OCI-LY7 (cell line): ENCODE data around the gene EMC8.

Experiments
- CTCF ChIP-seq: fragments of 200-600 bp; sonication (generic); conservative IDR thresholded peaks from 2 replicates; pipeline ENCODE4 v1.5.1; 2014; ENCODE audit warnings: mild to moderate bottlenecking, antibody characterized with exemption, low read length, moderate library complexity, mixed read lengths
- EZH2phosphoT487 ChIP-seq: fragments of 200-600 bp; sonication (generic); IDR thresholded peaks from 2 replicates; pipeline ENCODE4 v1.6.1; 2018; ENCODE audit warnings: low read depth, borderline replicate concordance, mild to moderate bottlenecking, mixed run types, antibody characterized with exemption, low read length, moderate library complexity, mixed read lengths

DNA sequence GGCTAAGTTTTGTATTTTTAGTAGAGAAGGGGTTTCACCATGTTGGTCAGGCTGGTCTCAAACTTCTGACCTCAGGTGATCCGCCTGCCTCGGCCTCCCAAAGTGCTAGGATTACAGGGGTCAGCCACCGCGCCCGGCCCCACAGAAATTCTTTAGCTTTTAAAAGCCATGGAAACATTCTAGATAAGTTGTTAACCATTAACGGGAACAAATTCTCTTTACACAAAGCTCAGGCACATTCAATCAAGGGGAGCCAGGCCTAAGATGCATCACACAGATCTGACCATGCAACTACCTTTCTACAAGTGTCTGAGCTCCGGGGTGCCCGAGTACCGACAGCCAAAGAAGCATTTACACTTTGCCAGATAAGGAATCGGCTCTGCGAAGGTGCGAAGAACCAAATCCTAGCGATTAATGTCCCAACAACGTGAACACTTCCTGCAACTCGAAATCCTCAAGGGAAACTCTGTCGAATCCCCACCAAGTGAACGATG is 1.0 kb downstream of the EMC8 start:
- TF ChIP-seq CTCF = no peak
- TF ChIP-seq EZH2phosphoT487 = no peak
